ENCODE measurements around the gene SAFB.

Gene SAFB

GRCh38 chr19:5703819-5704818, 81.2 kb downstream of the SAFB start:
- DNase-seq, result no peak

DNA sequence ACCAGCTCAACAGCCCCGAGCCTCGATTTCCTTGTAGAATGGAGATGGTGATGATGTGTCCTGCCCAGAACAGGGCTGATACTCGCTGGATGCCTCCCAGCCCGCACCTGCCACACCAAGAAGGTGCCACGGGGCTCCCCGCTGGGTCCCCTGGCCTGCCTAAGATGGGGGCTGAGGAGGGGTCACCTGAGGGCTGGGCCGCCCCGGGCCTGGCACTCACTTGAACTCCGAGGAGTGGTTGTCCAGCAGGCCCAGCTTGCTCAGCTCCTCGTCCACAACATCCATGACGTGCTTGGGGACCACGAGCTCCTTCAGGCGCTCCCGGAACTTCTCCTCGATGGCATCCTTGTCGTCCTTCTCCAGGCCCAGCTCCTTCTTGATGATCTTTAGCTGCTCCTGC, 82.7 kb downstream of the SAFB start:
- no peak for DNase-seq

DNA sequence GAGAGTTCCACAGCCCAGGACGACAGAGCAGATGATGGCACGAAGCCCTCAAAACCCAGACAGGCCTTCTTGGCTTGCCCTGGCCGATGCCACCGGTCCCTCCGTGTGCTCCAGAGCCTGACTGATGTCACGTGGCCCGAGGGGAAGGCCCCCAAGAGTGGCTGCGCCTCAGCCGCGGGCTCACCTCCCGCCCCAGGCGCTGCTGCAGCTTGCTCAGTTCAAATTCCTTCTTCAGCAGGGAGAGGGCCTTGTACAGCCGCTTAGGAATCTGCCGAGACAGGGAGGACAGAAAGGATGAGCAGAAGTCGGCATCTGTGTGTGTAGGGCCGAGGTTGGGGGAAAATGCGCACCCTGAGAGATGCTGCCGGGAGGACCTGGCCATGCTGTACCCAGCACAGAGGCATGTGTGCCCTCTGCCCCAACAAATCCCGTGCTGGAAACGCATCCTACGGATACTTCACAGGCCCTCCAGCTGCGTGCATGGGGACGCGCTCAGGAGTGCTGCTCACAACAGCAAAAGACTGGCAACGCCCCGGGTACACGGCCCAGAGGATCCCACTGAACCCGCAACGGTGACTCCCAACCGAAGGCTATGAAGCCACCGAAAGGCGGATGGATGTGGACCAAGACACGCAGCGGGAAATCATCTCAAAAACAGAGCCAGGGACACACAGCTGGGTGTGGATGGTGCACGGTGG, 84.1 kb downstream of the SAFB start:
- no peak for DNase-seq

GRCh38 chr19:5707576-5708575, 85.0 kb downstream of the SAFB start:
- DNase-seq, result no peak

DNA sequence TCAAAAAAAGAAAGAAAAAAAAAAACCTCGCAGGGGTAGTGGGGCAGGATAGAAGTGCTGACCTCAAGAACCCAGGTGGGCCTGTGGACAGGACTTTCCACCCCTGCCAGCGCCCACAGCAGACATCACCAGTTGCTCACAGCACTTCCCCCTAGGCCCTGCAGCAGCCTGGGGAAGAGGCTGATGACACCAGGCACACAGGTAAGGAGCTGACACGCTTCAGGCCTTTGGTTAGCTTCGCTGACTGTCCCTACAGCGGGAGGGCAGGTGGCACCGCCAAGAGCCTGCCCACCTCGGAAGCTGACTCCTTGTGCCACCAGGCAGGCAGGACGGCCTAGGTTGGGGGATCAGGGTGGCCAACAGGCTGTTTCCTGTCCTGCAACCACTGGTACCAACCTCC, 88.1 kb downstream of the SAFB start:
- DNase-seq, result no peak

- DNase-seq, result no peak
These were observed 88.9 kb downstream of the SAFB start for GRCh38 chr19:5711713-5712161.

DNA sequence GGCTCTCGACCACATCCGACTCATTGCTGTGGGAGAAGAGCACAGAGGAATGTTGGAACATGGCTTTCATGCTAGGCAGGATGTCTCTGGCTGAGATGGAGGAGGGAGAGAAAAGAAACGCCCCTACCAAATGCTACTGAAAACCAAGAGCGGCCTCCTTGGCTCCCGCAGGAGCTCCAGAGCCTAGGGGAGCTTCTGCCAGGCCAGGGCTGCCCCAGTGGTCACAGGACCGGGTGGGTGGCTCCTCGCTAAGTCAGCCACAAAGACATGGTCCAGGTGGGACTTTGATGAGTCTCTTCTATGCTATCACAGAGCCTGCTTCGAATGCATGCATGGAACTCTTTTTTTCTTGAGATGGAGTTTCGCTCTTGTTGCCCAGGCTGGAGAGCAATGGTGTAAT, 90.3 kb downstream of the SAFB start:
- DNase-seq, result no peak

DNA sequence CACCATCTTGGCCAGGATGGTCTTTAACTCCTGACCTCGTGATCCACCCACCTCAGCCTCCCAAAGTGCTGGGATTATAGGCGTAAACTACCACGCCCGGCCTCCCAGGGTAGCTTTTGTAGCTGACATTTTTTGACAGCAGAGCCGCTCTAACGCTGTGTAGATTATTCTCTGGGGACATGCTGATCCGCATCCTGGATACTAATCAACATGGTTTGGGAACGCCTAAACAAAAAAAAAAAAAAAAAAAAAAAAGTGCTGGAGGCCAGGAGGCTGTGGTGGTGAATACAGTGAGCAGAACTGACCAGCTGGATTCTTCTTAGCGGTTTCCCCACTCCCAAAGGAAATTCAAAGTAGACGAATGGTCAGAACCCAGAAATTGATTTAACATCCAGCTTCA, 91.9 kb downstream of the SAFB start:
- DNase-seq, result no peak

DNA sequence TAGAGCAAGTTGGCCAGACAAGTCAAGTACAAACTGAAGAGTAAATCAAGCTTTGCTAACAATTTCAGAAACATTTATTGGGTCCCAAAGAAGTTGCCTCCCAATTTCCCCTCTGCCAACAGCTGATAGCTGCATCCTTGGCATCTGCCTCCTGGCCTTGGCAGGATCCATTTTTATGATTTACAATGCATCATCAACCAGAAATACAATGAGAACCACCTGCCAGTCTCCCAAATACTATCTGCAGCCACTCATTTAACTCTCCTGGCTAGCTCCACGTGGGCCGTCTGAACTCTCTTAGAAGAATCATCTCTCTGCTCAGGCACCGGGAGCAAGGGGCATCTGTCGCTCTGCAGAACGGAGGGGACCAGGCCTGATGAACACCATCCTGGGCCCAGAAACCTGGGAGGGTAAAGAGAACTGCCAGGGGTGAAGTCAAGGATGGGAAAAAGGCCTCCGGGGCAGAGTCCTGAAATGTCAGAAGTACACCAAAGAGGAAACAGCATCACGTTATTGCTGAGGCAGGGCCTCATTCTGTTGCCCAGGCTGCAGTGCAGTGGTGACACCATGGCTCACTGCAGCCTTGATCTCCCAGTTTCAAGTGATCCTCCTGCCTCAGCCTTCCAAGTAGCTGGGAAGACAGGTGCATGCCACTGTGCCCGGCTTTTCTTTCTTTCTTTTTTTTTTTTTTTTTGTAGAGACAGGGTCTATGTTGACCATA, 94.5 kb downstream of the SAFB start:
- DNase-seq, result no peak
